Lower leg skin (tissue), 3 donors: Measurements from ENCODE around the gene TGM1.

Experiments
- POLR2A ChIP-seq, 2 donors: fragments of 450-650 bp; IDR thresholded peaks; one replicate each; pipeline ENCODE4 v1.6.1; 2016 to 2017; ENCODE audit warnings: antibody characterized with exemption in 2 of 2, mild to moderate bottlenecking in 1 of 2, moderate library complexity in 1 of 2
- TF ChIP-seq, protein P1 (sequence below), 3 donors: fragments of 450-650 bp; IDR thresholded peaks; one replicate each; pipeline ENCODE4 v1.5.1; 2016; ENCODE audit warnings: antibody characterized with exemption in 3 of 3, mild to moderate bottlenecking in 3 of 3, moderate library complexity in 2 of 3

DNA sequence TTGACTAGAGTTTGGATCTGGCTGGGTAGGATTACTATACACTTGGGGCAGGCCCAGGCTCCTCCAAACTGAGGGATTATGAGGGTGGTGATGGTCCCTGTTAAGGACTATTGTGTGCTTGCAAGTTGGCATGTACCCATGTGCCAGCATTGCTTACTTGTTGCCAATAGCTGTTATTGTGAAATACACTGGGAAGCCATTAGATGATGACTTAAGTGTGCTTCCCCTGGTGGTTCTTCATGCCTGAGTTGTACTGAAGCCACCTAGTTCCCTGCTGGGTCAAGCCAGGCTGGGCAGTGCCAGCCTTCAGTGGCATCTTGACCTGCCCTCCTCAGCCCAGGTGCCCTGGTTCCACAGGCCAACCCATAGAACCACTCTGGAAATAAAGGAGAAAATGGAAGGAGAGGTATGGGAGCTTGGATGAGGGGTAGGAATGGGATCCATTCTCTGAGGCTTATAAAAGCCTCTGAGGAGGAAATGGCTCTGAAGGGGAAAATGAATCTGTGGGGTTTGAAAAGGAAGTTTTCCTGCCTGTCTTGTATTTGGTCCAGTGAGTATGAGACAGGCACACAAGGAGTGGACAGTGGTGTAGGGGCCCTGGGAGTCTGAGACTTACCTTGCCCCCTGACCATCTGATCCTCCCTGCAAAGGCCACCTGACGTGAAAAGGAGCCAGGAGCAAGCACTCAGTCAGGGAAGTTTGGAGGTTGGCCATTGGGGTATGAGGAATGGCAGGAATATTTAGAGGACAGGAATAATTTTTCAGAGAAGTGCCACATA is 49.0 kb upstream of the TGM1 start:
- no peak for TF ChIP-seq POLR2A (IDR thresholded peaks at IDR 0.05)
- TF ChIP-seq, protein P1, sequence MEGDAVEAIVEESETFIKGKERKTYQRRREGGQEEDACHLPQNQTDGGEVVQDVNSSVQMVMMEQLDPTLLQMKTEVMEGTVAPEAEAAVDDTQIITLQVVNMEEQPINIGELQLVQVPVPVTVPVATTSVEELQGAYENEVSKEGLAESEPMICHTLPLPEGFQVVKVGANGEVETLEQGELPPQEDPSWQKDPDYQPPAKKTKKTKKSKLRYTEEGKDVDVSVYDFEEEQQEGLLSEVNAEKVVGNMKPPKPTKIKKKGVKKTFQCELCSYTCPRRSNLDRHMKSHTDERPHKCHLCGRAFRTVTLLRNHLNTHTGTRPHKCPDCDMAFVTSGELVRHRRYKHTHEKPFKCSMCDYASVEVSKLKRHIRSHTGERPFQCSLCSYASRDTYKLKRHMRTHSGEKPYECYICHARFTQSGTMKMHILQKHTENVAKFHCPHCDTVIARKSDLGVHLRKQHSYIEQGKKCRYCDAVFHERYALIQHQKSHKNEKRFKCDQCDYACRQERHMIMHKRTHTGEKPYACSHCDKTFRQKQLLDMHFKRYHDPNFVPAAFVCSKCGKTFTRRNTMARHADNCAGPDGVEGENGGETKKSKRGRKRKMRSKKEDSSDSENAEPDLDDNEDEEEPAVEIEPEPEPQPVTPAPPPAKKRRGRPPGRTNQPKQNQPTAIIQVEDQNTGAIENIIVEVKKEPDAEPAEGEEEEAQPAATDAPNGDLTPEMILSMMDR (IDR thresholded peaks at IDR 0.05): no peak
